ENCODE results near the gene TANC1. TPM values are rescaled to one million over a fixed set of nuclear protein-coding genes. Genes with fewer than 3 reads are reported as not detected.

Gene TANC1
- polyA plus RNA-seq, 2 of the 4 experiments (the other 2 are of a cell fraction) = 9.2 to 21.2 TPM

- TF ChIP-seq FOSB (CRISPR knock-in tag; IDR thresholded peaks at IDR 0.05) (no peak), MYC (IDR thresholded peaks at IDR 0.05; ENCODE audit: borderline replicate concordance, low read length) (no peak), KDM5A (IDR thresholded peaks at IDR 0.05) (no peak), KDM1A (IDR thresholded peaks at IDR 0.05; ENCODE audit: low read depth) (no peak), FOXS1 (CRISPR knock-in tag; IDR thresholded peaks at IDR 0.05) (no peak), HOXA7 (CRISPR knock-in tag; IDR thresholded peaks at IDR 0.05) (no peak)
These were observed 183.8 kb downstream of the TANC1 start (continued) for GRCh38 chr2:159152128-159152778.

GRCh38 chr2:159153063-159153462 lies 184.6 kb downstream of the TANC1 start:
- Histone ChIP-seq H3K4me1 (no peaks in the 10 kb centered on the region), H3K4me2 (no peak overlapping the region)
- no peak for FAIRE-seq

GRCh38 chr2:159153463-159153862 lies 185.0 kb downstream of the TANC1 start:
- POLR2A ChIA-PET = no interaction called here
- Histone ChIP-seq H3K4me3 (no peak overlapping the region), H3K4me2 (no peak overlapping the region), H3K9me3 (no peaks in the 10 kb centered on the region), H3K27ac (no peak overlapping the region), H3K4me1 (no peaks in the 10 kb centered on the region)
- DNase-seq (ENCODE audit: low read depth in 1 of 2, low spot score in 1 of 2) (no peak), ATAC-seq (no peak), FAIRE-seq (no peak)
- CTCF ChIA-PET = interaction anchor here (1.7 to 2.0 kb wide), 3 partner anchors 10 to 34 kb away, joined by 3 to 6 read pairs (median 5); no protein-coding TSS in a partner anchor
- WGBS (ENCODE audit: missing lambda C conversion rate) = 92% methylated on average over 4 of the region's 4 CpGs
- no peak for TF ChIP-seq FOSB (CRISPR knock-in tag; IDR thresholded peaks at IDR 0.05)
- no peak for TF ChIP-seq CTCF (IDR thresholded peaks at IDR 0.05)
- no peak for TF ChIP-seq ATOH8 (CRISPR knock-in tag; IDR thresholded peaks at IDR 0.05; ENCODE audit: low read depth)
- no peak for TF ChIP-seq JUN (IDR thresholded peaks at IDR 0.05)
- TF ChIP-seq FOXS1 (CRISPR knock-in tag; IDR thresholded peaks at IDR 0.05) = no peak
- no peak for TF ChIP-seq CEBPB (IDR thresholded peaks at IDR 0.05)
- no peak for TF ChIP-seq ZNF302 (CRISPR knock-in tag; IDR thresholded peaks at IDR 0.05)
- no peak for TF ChIP-seq ZSCAN20 (CRISPR knock-in tag; IDR thresholded peaks at IDR 0.05)
- TF ChIP-seq NFE2L2 (conservative IDR thresholded peaks at IDR 0.05; ENCODE audit: low read length) = no peak
- no peak for TF ChIP-seq HOXB5 (CRISPR knock-in tag; IDR thresholded peaks at IDR 0.05)
- TF ChIP-seq USF2 (IDR thresholded peaks at IDR 0.05) = no peak
- no peak for TF ChIP-seq MAFK (IDR thresholded peaks at IDR 0.05; ENCODE audit: partially characterized antibody)
- TF ChIP-seq JUNB (IDR thresholded peaks at IDR 0.05) = no peak
- no peak for TF ChIP-seq HEYL (CRISPR knock-in tag; IDR thresholded peaks at IDR 0.05)
- TF ChIP-seq TFCP2L1 (CRISPR knock-in tag; IDR thresholded peaks at IDR 0.05) = no peak
- TF ChIP-seq KDM5A (IDR thresholded peaks at IDR 0.05) = no peak
- TF ChIP-seq GATA3 (IDR thresholded peaks at IDR 0.05; ENCODE audit: borderline replicate concordance) = no peak

More at GRCh38 chr2:159153063-159153462, 184.6 kb downstream of the TANC1 start:
- 91% methylated on average over 4 of the region's 4 CpGs for WGBS (ENCODE audit: missing lambda C conversion rate)
- no peak for ATAC-seq
- POLR2A ChIA-PET = no interaction called here
- Histone ChIP-seq H3K27ac (no peak overlapping the region), H3K9me3 (no peaks in the 10 kb centered on the region), H3K4me3 (no peak overlapping the region)
- CTCF ChIA-PET = interaction anchor here (1.7 to 2.0 kb wide), 3 partner anchors 10 to 34 kb away, joined by 3 to 6 read pairs (median 5); no protein-coding TSS in a partner anchor
- no peak for DNase-seq (ENCODE audit: low read depth in 1 of 2, low spot score in 1 of 2)
- TF ChIP-seq JUNB (IDR thresholded peaks at IDR 0.05) (no peak), JUN (IDR thresholded peaks at IDR 0.05) (no peak), NR3C1 (IDR thresholded peaks at IDR 0.05) (no peak), MAZ (IDR thresholded peaks at IDR 0.05; ENCODE audit: borderline replicate concordance, low read depth, low read length) (no peak), NPAS2 (CRISPR knock-in tag; IDR thresholded peaks at IDR 0.05; ENCODE audit: borderline replicate concordance) (no peak), EHF (CRISPR knock-in tag; IDR thresholded peaks at IDR 0.05) (no peak), CTCF (IDR thresholded peaks at IDR 0.05) (no peak), MYC (IDR thresholded peaks at IDR 0.05; ENCODE audit: borderline replicate concordance, low read length) (no peak), TFCP2L1 (CRISPR knock-in tag; IDR thresholded peaks at IDR 0.05) (no peak), RAD21 (conservative IDR thresholded peaks at IDR 0.05 in 1 of 2, IDR thresholded peaks at IDR 0.05 in 1 of 2) (no peak), ELK1 (IDR thresholded peaks at IDR 0.05; ENCODE audit: low read depth, low read length) (no peak), CHD2 (IDR thresholded peaks at IDR 0.05; ENCODE audit: low read length, partially characterized antibody) (no peak)

Measured in A549 (cell line).